HL-60 (cell line): Measurements from ENCODE around the gene PDCL2.

Experiments used
- DNase-seq, 2 experiments: peaks; one replicate each; pipeline ENCODE4 v3.0.0-alpha.2; 2010 to 2020; ENCODE audit warnings: low read depth in 1 of 2, low spot score in 1 of 2
- H3K27ac ChIP-seq: fragments of 250-450 bp; sonication (Bioruptor Pico); replicated peaks from 2 replicates; pipeline ENCODE4 v1.5.1; 2020; ENCODE audit warnings: mild to moderate bottlenecking, moderate library complexity
- H3K27me3 ChIP-seq: fragments of 250-450 bp; sonication (Bioruptor Pico); 2 replicates; pipeline ENCODE4 v1.5.1; 2021; ENCODE audit warnings: mild to moderate bottlenecking, moderate library complexity; ENCODE audit not compliant: insufficient read depth, poor library complexity, severe bottlenecking
- H3K4me3 ChIP-seq: replicated peaks from 2 replicates; pipeline ENCODE4 v1.5.1; 2011; ENCODE audit warnings: mild to moderate bottlenecking, control low read depth, low read length; ENCODE audit not compliant: insufficient read depth
- CTCF ChIP-seq: IDR thresholded peaks from one replicate; pipeline ENCODE4 v1.5.1; 2011; ENCODE audit warnings: low read length, control low read depth, inconsistent platforms; ENCODE audit not compliant: insufficient read depth
- GABPA ChIP-seq: IDR thresholded peaks from 2 replicates; pipeline ENCODE4 v1.6.1; 2012; ENCODE audit warnings: low read depth
- POLR2AphosphoS5 ChIP-seq: IDR thresholded peaks from 2 replicates; pipeline ENCODE4 v1.6.1; 2012; ENCODE audit warnings: low read depth
- REST ChIP-seq: IDR thresholded peaks from 2 replicates; pipeline ENCODE4 v1.6.1; 2012; ENCODE audit warnings: low read depth; ENCODE audit not compliant: insufficient replicate concordance
- SPI1 ChIP-seq: IDR thresholded peaks from 2 replicates; pipeline ENCODE4 v1.6.1; 2012; ENCODE audit warnings: low read depth, mild to moderate bottlenecking, borderline replicate concordance

The PDCL2 gene

GRCh38 chr4:55510685-55511084 is 81.4 kb downstream of the PDCL2 start:
- no peak for DNase-seq
- no peak overlapping the region for H3K27ac ChIP-seq
- H3K4me3 ChIP-seq, result no peak overlapping the region
- TF ChIP-seq GABPA, result no peak
- no peak for TF ChIP-seq REST
- no peaks in the 10 kb centered on the region for H3K27me3 ChIP-seq

- H3K27ac ChIP-seq, result no peak overlapping the region
- no peaks in the 10 kb centered on the region for H3K27me3 ChIP-seq
- no peak for DNase-seq
- TF ChIP-seq SPI1 (no peak), POLR2AphosphoS5 (no peak), REST (no peak), CTCF (no peak), GABPA (no peak)
- no peak overlapping the region for H3K4me3 ChIP-seq
Measured at GRCh38 chr4:55509266-55509665, 82.8 kb downstream of the PDCL2 start.

- TF ChIP-seq GABPA (no peak), POLR2AphosphoS5 (no peak), CTCF (no peak), SPI1 (no peak), REST (no peak)
- H3K4me3 ChIP-seq, result no peak overlapping the region
- no peak for DNase-seq
- H3K27ac ChIP-seq, result no peak overlapping the region
- no peaks in the 10 kb centered on the region for H3K27me3 ChIP-seq
Measured at GRCh38 chr4:55507612-55508011, 84.4 kb downstream of the PDCL2 start.
